IMR-90 (cell line): ENCODE data around the gene NPS. TPM values are rescaled to one million over a fixed set of nuclear protein-coding genes. Genes with fewer than 3 reads are reported as not detected.

ENCODE experiments used
- ATAC-seq: fragments of 200-7000 bp; cut with Tn5 transposase; 2 replicates; pipeline ENCODE4 v1.9.1; 2020; ENCODE audit warnings: low read depth, mild to moderate bottlenecking, moderate library complexity
- BruUV-seq: library from RNA; stranded (reverse); fragments of 400-500 nt; replicated peaks from 2 replicates; lab custom pipeline; 2021; lab: Mats Ljungman, UMichigan
- CTCF ChIA-PET: fragments of 300-600 bp; formaldehyde crosslinking; extraction: SDS; loops from one replicate; lab custom pipeline; 2021; ENCODE audit warnings: antibody characterized with exemption; lab: Yijun Ruan, JAX
- POLR2A ChIA-PET: fragments of 300-600 bp; sonication (Branson Sonifier 250); formaldehyde crosslinking; loops from one replicate; lab custom pipeline; 2022; ENCODE audit warnings: antibody characterized with exemption; ENCODE audit not compliant: unreplicated experiment; lab: Charles Lee
- DNase-seq: peaks from one replicate; pipeline ENCODE4 v3.0.0; 2013
- H2AFZ ChIP-seq: replicated peaks from 2 replicates; pipeline ENCODE3; 2013; ENCODE audit warnings: low read length, mild to moderate bottlenecking; ENCODE audit not compliant: poor library complexity
- H2AK5ac ChIP-seq: 2 replicates; pipeline ENCODE4 v1.6.1; 2013; ENCODE audit warnings: low read depth, low read length, inconsistent platforms
- H2AK9ac ChIP-seq: replicated peaks from 2 replicates; pipeline ENCODE3; 2013; ENCODE audit warnings: mild to moderate bottlenecking, low read depth, low read length, moderate library complexity; ENCODE audit not compliant: poor library complexity
- H2BK120ac ChIP-seq: 2 replicates; pipeline ENCODE4 v1.6.1; 2013; ENCODE audit warnings: low read depth, low read length, inconsistent platforms
- H2BK15ac ChIP-seq: 3 replicates; pipeline ENCODE4 v1.6.1; 2013; ENCODE audit warnings: low read depth, low read length, inconsistent platforms
- H2BK20ac ChIP-seq: 2 replicates; pipeline ENCODE4 v1.6.1; 2013; ENCODE audit warnings: low read depth, mild to moderate bottlenecking, inconsistent platforms, low read length, moderate library complexity
- H2BK5ac ChIP-seq: 2 replicates; pipeline ENCODE4 v1.6.1; 2013; ENCODE audit warnings: mild to moderate bottlenecking, low read depth, low read length, inconsistent platforms; ENCODE audit not compliant: poor library complexity, severe bottlenecking
- H3K14ac ChIP-seq: replicated peaks from 2 replicates; pipeline ENCODE4 v1.6.1; 2013; ENCODE audit warnings: low read depth, low read length, inconsistent platforms
- H3K18ac ChIP-seq: 2 replicates; pipeline ENCODE4 v1.6.1; 2013; ENCODE audit warnings: low read depth, low read length, control low read depth
- H3K23ac ChIP-seq: 2 replicates; pipeline ENCODE4 v1.6.1; 2013; ENCODE audit warnings: low read depth, low read length, inconsistent platforms
- H3K27ac ChIP-seq: 2 replicates; pipeline ENCODE4 v1.5.1; 2013; ENCODE audit warnings: mild to moderate bottlenecking, control low read depth, low read length; ENCODE audit not compliant: insufficient read depth
- H3K27me3 ChIP-seq: 2 replicates; pipeline ENCODE4 v1.6.1; 2013; ENCODE audit warnings: low read length; ENCODE audit not compliant: control insufficient read depth, insufficient read depth
- H3K36me3 ChIP-seq: 2 replicates; pipeline ENCODE4 v1.6.1; 2013; ENCODE audit warnings: low read length, mixed read lengths; ENCODE audit not compliant: control insufficient read depth, insufficient read depth
- H3K4ac ChIP-seq: 2 replicates; pipeline ENCODE4 v1.6.1; 2013; ENCODE audit warnings: low read depth, low read length, inconsistent platforms
- H3K4me1 ChIP-seq: 2 replicates; pipeline ENCODE4 v1.6.1; 2013; ENCODE audit warnings: low read length, mixed read lengths; ENCODE audit not compliant: control insufficient read depth, insufficient read depth
- H3K4me2 ChIP-seq: 2 replicates; pipeline ENCODE4 v1.6.1; 2013; ENCODE audit warnings: low read depth, mild to moderate bottlenecking, control low read depth, low read length, moderate library complexity
- H3K4me3 ChIP-seq: 2 replicates; pipeline ENCODE4 v1.5.1; 2013; ENCODE audit warnings: low read depth, mild to moderate bottlenecking, control low read depth, low read length, moderate library complexity; ENCODE audit not compliant: insufficient read depth
- H3K56ac ChIP-seq: 2 replicates; pipeline ENCODE4 v1.6.1; 2013; ENCODE audit warnings: low read length, inconsistent platforms; ENCODE audit not compliant: insufficient read depth; ENCODE audit errors: extremely low read depth
- H3K79me1 ChIP-seq, 2 experiments: 2 replicates each; pipeline ENCODE4 v1.6.1; 2013; ENCODE audit warnings: low read length in 2 of 2, inconsistent platforms in 1 of 2, low read depth in 1 of 2
- H3K9ac ChIP-seq: 2 replicates; pipeline ENCODE4 v1.6.1; 2013; ENCODE audit warnings: low read depth, low read length, control low read depth
- H3K9me1 ChIP-seq: 2 replicates; pipeline ENCODE4 v1.6.1; 2013; ENCODE audit warnings: low read length, inconsistent platforms; ENCODE audit not compliant: insufficient read depth
- H3K9me3 ChIP-seq: 2 replicates; pipeline ENCODE4 v1.6.1; 2013; ENCODE audit warnings: low read length; ENCODE audit not compliant: control insufficient read depth, insufficient read depth
- H4K20me1 ChIP-seq: 2 replicates; pipeline ENCODE4 v1.6.1; 2013; ENCODE audit warnings: low read length, inconsistent platforms; ENCODE audit not compliant: insufficient read depth
- H4K5ac ChIP-seq: 2 replicates; pipeline ENCODE4 v1.6.1; 2013; ENCODE audit warnings: mild to moderate bottlenecking, low read depth, low read length, control low read depth
- H4K8ac ChIP-seq, 2 experiments: 2 replicates each; pipeline ENCODE4 v1.6.1; 2013; ENCODE audit warnings: low read depth in 2 of 2, low read length in 2 of 2, control low read depth in 1 of 2, inconsistent platforms in 1 of 2
- H4K91ac ChIP-seq: 2 replicates; pipeline ENCODE4 v1.6.1; 2013; ENCODE audit warnings: low read depth, low read length, inconsistent platforms; ENCODE audit not compliant: insufficient read depth
- BHLHE40 ChIP-seq: fragments of 150-350 bp; IDR thresholded peaks from 2 replicates; pipeline ENCODE4 v1.6.1; 2016; ENCODE audit warnings: mild to moderate bottlenecking, low read depth, low read length
- CEBPB ChIP-seq: IDR thresholded peaks from 2 replicates; pipeline ENCODE4 v1.6.1; 2012; ENCODE audit warnings: low read depth, low read length, improper control_type of control experiment
- CHD1 ChIP-seq: IDR thresholded peaks from 2 replicates; pipeline ENCODE4 v1.6.1; 2012; ENCODE audit warnings: low read depth, low read length, improper control_type of control experiment
- CTCF ChIP-seq: conservative IDR thresholded peaks from 2 replicates; pipeline ENCODE4 v1.5.1; 2012; ENCODE audit warnings: mild to moderate bottlenecking, low read depth, low read length, improper control_type of control experiment
- ELK1 ChIP-seq: fragments of 150-350 bp; IDR thresholded peaks from 2 replicates; pipeline ENCODE4 v1.6.1; 2016; ENCODE audit warnings: low read depth, mild to moderate bottlenecking, low read length, moderate library complexity, borderline replicate concordance
- FOS ChIP-seq: fragments of 150-350 bp; IDR thresholded peaks from 2 replicates; pipeline ENCODE4 v1.6.1; 2016; ENCODE audit warnings: low read depth, low read length
- MAFK ChIP-seq: IDR thresholded peaks from 2 replicates; pipeline ENCODE4 v1.6.1; 2012; ENCODE audit warnings: low read depth, low read length, improper control_type of control experiment
- MAZ ChIP-seq: IDR thresholded peaks from 2 replicates; pipeline ENCODE4 v1.6.1; 2012; ENCODE audit warnings: low read depth, mild to moderate bottlenecking, low read length, improper control_type of control experiment, moderate library complexity, borderline replicate concordance
- MXI1 ChIP-seq: IDR thresholded peaks from 2 replicates; pipeline ENCODE4 v1.6.1; 2012; ENCODE audit warnings: low read depth, mild to moderate bottlenecking, low read length, moderate library complexity, borderline replicate concordance
- NFE2L2 ChIP-seq: fragments of 150-350 bp; IDR thresholded peaks from 2 replicates; pipeline ENCODE4 v1.6.1; 2016; ENCODE audit warnings: low read depth, mild to moderate bottlenecking, low read length
- POLR2A ChIP-seq: IDR thresholded peaks from 2 replicates; pipeline ENCODE4 v1.6.1; 2012; ENCODE audit warnings: mild to moderate bottlenecking, low read depth, low read length
- RAD21 ChIP-seq: IDR thresholded peaks from 2 replicates; pipeline ENCODE4 v1.6.1; 2012; ENCODE audit warnings: low read length, improper control_type of control experiment
- RCOR1 ChIP-seq: IDR thresholded peaks from 2 replicates; pipeline ENCODE4 v1.6.1; 2012; ENCODE audit warnings: mild to moderate bottlenecking, low read length, improper control_type of control experiment; ENCODE audit not compliant: insufficient replicate concordance
- RFX5 ChIP-seq: IDR thresholded peaks from 2 replicates; pipeline ENCODE4 v1.8.0; 2012; ENCODE audit warnings: low read depth, mild to moderate bottlenecking, low read length, moderate library complexity
- SMC3 ChIP-seq: fragments of 150-350 bp; IDR thresholded peaks from 2 replicates; pipeline ENCODE4 v1.6.1; 2016; ENCODE audit warnings: low read depth, mild to moderate bottlenecking, antibody characterized with exemption, low read length, moderate library complexity
- USF2 ChIP-seq: fragments of 150-350 bp; IDR thresholded peaks from 2 replicates; pipeline ENCODE4 v1.6.1; 2017; ENCODE audit warnings: mild to moderate bottlenecking, antibody characterized with exemption, low read length, low read depth
- WGBS, 2 experiments: methylation state at CpG; one replicate each; pipeline versions ENCODE4 v1.1.5 to v1.1.7; 2013; ENCODE audit warnings: missing lambda C conversion rate in 2 of 2; ENCODE audit not compliant: insufficient read length in 1 of 2; ENCODE audit errors: extremely low coverage in 2 of 2; 5-methylcytosine and 5-hydroxymethylcytosine counted together
- dilution Hi-C: fragments of 300-500 bp; cut with HindIII; formaldehyde crosslinking; loops from one replicate; pipeline ENCODE4 v1.14.3; 2018; ENCODE audit warnings: low sequenced_read_pairs; ENCODE audit not compliant: unreplicated experiment
- in situ Hi-C: fragments of 300-500 bp; cut with MboI; formaldehyde crosslinking; loops from 3 replicates; pipeline ENCODE4 v1.14.3; 2019; ENCODE audit warnings: low sequenced_read_pairs, inconsistent platforms, mixed read lengths
- intact Hi-C: fragments of 100-400 bp; cut with micrococcal nuclease; formaldehyde crosslinking; loops from 2 replicates; pipeline ENCODE4 v1.10.0; 2022
- polyA plus RNA-seq, 3 experiments: library from polyadenylated mRNA; depleted of rRNA; stranded (reverse); fragments of >200 nt; gene quantifications; 2 replicates each; pipeline ENCODE4 v1.2.3, GENCODE V29; 2012; ENCODE audit warnings: low replicate concordance in 1 of 3
- total RNA-seq: library from RNA; depleted of rRNA; stranded (reverse); fragments of >200 nt; gene quantifications from 2 replicates; pipeline ENCODE4 v1.2.3, GENCODE V29; 2012

NPS gene
- total and polyA plus RNA-seq, 2 of the 4 experiments (the other 2 are of a cell fraction), result not detected

GRCh38 chr10:127552446-127552845 is 3.3 kb downstream of the NPS start:
- Histone ChIP-seq H3K18ac (no peak overlapping the region), H3K79me1 (no peaks in the 10 kb centered on the region), H3K27ac (no peak overlapping the region), H4K5ac (no peak overlapping the region), H4K91ac (no peak overlapping the region), H3K9ac (no peak overlapping the region), H4K8ac (no peak overlapping the region), H3K36me3 (no peaks in the 10 kb centered on the region), H2BK120ac (no peak overlapping the region), H3K4ac (no peak overlapping the region), H3K23ac (no peak overlapping the region), H3K4me3 (no peak overlapping the region), H4K20me1 (no peaks in the 10 kb centered on the region), H3K14ac (no peak overlapping the region), H3K4me2 (no peak overlapping the region), H2BK5ac (no peak overlapping the region), H2AFZ (no peak overlapping the region), H3K9me1 (no peaks in the 10 kb centered on the region), H2AK9ac (no peak overlapping the region), H3K9me3 (no peaks in the 10 kb centered on the region; the same call in 1 of the 2 replicates), H3K4me1 (no peaks in the 10 kb centered on the region), H2BK15ac (no peak overlapping the region), H3K27me3 (no peaks in the 10 kb centered on the region), H2AK5ac (no peak overlapping the region), H2BK20ac (no peak overlapping the region), H3K56ac (no peak overlapping the region)
- no CpG with 5 or more reads among the region's 4 CpGs for WGBS, 2 experiments
- dilution Hi-C loops (no loop called here), intact Hi-C loops (no loop called here), in situ Hi-C loops (no loop called here)
- no TSS peak for BruUV-seq
- TF ChIP-seq MAZ (no peak), NFE2L2 (no peak), FOS (no peak), POLR2A (no peak), RAD21 (no peak), BHLHE40 (no peak), ELK1 (no peak), SMC3 (no peak), MXI1 (no peak), USF2 (no peak), RCOR1 (no peak), RFX5 (no peak), CHD1 (no peak), CTCF (no peak), CEBPB (no peak), MAFK (no peak)
- ATAC-seq, result no peak
- POLR2A ChIA-PET, result no interaction called here
- CTCF ChIA-PET, result no interaction called here
- no peak for DNase-seq
